GM19455 (cell line): Measurements from ENCODE around the gene CD86.

Source experiments
- ATAC-seq: cut with Tn5 transposase; IDR thresholded peaks from one replicate; pipeline ENCODE4 v1.9.1; 2021; ENCODE audit not compliant: unreplicated experiment

The CD86 gene

DNA sequence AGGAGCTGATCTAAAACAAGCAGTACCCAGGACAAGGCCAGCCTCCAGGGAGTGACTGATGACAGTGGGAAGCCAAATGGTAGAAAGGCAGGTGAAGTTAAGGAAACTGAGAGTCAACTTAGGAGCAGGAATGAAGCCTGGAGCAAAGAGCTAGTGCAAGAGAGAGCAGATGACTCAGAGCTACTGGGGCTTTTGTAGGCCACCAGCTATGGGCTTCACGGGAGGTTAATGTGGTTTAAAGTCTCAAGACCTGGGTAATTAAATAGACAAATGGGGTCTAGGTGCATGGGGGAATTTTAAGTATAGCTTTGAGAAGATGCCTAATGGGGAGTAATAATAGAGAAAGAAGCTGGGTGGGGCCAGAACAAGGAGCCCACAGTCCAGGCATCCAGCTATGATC is 3.1 kb downstream of the CD86 start:
- ATAC-seq, result no peak

DNA sequence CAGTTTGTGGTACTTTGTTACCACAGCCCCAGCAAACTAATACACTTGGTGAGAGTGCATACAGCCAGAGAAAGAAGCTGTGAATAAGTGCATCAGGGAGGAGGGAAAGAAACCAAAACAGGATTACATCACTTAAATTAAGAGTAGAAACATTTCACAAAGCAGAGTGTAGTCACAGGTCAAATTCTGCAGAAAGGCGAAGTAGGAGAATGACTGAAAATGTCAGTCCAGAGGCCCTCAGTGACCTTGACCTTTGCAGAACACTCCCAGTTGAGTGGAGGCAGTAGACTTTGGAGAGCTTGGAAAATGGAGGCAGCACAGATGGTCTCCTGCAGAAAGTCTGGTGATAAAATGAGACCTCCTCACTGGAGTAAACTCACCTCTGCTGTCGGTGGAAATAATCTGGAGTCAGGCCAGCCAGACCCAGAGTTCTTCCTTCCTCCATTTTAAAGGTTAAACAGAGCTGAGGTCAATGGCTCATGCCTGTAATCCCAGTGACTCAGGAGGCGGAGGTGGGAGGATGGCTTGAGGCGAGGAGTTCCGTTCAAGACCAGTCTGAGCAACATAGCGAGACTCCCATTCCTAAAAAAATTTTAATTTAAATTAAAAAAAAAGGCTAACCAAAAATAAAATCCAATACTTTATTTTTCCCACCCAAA is 5.0 kb downstream of the CD86 start:
- ATAC-seq, result no peak

DNA sequence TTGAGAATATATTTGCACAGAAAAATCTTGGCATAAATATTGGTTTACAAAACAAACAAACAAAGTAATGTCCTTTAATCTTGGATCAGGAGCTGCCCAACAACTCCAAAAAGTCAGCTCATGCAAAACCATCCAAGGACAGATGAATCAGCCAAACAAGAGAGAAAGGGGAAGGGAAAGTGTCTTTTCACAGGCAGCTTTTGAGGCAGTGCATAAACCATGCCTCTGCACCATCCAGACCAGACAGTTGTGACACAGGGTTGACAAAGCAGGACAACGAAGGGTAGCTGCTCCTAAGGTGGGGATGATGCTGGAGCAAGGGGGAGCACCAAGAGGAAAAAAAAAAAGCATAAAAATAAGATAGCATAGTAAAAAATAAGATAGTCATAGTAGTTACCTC is 8.7 kb downstream of the CD86 start:
- ATAC-seq, result no peak

DNA sequence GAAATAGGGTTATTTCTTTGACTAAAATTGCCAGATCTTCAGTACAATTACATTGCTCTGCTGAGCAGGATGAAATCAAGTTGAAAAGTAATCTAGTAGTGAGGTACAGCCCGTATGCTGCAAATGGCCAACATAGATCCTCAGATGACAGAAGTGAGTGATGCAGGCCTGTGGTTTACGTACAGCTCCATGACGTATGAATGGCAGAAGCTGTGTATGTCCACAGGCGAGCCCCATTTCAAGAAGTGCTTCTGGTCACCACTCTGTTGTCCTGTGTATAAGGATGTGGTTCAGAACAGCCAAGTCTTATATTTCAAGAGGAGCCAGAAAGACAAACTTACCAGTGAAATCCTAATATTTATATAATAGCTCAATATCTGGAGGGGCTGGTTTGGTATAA is 9.2 kb downstream of the CD86 start:
- ATAC-seq, result no peak

DNA sequence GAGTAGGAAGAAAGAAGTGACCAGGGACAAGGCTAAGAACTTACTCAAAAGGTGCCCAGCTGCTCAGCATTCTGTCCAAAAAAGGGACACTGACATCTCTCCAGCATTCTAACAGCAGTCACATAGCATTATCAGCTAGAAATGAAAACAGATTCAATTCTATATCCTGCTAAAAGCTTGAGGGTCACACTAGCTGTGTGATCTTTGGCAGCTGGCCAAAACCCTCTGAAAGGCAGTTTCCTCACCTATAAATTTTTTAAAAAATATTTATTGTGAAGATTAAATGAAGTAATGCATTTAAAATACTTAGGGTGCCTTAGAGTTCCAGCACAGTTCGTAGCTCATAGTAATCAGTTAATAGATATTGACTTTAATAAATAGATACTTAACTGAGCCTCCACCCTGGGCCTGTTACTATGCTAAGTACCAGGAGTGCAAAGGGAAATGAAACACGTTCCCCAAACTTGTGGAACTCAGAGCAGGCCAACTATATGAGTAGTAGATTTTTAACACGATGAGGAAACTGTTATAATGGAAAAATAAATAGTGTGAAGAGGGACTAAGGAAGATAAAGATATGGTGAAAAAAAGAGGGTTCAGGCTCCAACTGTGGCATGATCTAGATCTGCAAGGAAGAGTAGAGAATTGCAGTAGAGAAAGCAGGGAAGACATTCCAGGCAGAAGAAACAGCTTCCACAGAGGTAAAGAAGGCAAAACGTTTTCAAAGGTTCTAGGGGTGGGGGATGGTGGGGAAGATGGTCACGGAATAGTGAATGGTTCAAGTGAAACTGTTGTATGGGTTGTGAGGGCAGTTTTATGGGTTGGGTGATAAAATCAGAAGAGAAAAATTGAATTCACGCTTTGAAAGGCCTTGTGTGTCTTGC is 11.4 kb downstream of the CD86 start:
- ATAC-seq, result no peak

DNA sequence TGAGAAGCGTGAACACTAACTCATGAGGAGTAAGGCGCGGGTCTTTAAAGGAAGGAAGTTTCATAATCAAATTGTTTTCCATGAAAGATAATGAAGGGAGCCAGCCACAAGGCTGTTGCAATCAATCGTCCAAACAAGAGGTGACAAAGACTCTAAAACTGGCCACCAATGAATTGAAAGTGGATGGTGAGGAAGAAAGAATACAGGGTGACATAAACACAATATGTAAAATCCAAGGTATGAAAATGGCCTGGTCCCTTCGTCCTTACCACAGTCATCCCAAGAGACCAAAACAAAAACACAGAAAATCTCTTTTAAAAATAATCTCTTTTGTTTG is 12.0 kb downstream of the CD86 start:
- no peak for ATAC-seq

DNA sequence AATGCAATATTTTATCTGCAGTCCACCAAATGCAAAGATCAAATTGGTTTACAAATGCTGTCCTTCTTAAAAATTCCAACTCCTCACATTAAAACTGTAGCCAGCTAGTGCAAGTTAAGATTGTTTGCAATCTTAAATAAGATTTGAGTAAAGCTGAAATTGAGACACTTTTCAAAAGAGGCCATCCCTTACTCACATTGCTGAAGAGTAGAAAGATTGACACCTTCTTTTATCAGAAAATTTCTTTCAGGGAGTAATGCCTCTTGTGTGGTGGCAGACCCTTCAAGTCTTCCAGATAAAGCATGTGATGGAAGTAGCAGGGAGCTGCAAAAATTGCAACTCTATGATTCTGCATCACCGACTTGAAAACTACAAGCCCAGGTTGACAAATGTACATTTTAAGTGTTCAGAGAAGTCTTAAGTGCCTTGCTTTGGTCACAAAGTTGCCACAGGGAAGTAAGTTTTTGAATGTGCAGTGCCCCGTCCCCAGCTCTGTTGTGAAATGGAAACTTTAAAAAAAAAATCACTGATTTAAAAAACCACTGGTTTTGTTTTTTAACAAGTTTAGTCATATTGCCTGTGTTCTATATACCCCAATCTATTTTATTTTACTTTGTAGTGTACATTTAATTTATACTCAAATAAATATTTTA is 12.6 kb downstream of the CD86 start:
- ATAC-seq, result no peak

DNA sequence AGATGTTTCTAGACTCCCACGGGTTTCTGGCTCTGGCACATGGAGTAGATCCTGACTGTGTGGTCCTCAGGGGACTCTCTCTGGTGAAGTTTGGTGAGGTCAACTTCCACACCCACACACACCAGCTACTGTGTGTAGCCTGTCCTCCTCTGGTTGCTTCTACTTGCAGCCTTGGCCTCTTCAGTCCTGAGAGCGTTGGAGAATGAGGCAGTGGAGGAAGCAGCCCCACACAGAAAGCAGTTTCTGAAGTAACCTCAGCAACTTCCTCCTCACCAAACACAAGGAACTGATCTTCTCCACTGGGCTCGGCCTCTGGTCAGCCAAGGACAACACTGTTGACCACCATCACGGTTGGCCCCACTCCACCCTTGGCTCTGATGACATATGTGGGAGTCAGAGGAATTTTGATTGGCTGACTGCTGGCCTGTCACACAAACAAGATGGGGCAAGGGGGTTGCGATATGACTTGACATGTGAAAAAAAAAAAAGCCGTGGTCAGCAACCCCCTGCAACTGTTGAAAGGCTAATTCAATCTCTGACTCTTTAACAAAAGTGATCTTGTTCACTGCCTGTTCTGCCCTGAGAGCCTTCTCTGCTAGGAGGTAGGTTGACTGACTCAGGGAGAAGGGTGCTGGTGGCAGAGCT is 19.6 kb downstream of the CD86 start:
- peak; percentile 54 for ATAC-seq

DNA sequence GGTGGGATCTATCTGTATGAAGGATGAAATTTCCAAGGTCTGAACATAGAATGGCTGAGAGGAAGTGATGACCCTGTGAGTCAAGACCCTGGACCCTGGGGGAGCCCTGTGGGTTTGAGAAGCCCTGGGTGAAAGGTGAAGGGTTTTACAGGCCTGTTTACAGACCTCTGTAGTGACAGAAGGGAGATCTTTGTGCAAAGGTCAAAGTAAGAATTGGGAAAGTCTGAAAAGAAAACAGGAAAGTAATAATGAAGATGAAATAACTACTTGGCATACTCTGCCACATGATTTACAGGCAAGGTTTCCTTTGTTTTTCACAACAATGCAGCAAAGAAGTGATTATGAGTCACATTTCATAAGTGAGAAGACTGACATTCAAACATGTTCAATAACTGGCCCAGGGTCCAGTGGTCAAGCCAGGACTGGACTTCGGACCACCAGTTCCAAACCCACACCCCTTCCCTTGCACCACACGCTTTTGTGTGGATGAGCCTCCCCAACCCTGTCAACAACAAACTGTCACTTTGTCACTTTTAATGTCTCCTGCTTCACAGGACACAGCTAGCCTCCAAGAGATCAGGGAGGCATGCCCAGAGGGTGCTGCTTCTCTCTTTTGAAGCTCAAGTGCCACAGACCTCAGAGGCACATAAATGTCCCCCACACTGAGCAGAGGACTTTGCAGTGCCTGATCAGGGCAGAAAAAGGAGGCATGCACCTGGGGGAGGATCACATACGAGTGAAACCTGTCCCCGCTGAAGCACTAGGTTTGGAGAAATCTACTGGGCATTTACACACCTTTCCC is 21.5 kb downstream of the CD86 start:
- no peak for ATAC-seq

DNA sequence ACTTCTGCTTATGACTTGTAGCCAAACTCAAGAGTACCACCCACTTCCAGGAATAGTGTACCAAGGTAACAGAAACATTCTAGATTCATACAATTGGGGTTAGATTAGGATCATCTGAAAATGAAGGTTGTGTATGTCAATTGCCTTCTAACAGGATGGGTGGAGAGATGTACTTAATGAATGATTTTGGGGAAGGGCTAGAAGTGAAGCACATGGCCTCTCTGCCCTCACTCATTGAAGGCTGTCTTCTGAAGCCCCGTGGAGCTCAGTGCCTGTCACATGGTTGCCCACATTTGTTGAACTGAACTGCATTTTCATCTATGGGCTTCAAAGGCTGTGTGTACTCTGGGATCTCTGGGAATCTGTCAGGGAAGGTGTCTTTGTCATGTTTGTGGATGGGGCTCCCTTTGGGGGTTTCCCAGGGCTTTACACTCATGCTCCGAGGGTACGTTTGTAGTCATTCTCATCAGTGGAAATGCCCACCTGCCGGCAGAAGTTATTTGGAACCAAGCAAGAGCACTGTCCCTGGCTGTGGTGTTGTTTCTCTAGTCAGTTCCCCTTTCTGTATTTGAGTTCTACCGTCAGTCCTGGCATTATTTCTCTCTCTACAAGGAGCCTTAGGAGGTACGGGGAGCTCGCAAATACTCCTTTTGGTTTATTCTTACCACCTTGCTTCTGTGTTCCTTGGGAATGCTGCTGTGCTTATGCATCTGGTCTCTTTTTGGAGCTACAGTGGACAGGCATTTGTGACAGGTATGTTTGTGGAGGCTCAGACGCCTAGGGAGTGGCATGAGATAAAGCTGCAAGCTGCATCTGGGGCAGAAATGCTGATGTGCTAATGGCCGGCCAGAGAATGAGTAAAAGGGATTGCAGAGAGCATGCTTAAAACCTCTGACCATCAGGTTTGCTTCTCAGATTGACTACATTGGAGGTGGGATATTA is 22.4 kb downstream of the CD86 start:
- ATAC-seq, result no peak

DNA sequence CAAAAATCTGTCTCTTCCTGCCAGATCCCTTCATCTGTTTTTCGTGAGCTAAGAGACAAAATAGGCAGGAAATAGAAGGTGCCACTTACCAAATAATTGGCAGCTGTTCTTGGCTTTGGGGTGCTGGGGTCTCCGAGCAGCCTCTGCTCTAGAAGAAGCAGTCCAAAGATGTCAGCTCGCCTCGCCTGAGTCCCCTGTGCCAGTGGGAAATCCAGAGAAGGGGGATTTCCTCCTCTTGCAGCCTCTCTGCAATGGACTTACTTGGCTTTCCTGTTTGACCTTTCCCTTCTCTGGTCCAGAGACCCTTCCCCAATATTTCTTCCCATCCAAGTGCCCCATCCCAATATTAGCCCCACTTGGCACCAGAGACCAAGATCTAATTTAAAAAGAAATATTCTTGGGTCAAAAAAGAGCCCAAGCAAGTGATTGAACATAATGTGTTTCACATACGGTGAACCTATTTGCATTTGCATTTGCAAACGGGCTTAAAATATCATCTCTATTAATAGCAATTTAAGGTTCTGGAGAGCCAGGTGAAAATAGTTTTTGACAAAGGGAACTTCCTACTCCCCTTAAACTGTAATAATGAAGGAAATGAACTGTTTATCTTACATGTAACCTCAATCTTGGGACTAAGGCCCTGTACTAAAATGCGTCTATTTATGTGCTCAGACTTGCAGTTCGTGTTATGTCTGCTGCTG is 23.2 kb downstream of the CD86 start:
- no peak for ATAC-seq

DNA sequence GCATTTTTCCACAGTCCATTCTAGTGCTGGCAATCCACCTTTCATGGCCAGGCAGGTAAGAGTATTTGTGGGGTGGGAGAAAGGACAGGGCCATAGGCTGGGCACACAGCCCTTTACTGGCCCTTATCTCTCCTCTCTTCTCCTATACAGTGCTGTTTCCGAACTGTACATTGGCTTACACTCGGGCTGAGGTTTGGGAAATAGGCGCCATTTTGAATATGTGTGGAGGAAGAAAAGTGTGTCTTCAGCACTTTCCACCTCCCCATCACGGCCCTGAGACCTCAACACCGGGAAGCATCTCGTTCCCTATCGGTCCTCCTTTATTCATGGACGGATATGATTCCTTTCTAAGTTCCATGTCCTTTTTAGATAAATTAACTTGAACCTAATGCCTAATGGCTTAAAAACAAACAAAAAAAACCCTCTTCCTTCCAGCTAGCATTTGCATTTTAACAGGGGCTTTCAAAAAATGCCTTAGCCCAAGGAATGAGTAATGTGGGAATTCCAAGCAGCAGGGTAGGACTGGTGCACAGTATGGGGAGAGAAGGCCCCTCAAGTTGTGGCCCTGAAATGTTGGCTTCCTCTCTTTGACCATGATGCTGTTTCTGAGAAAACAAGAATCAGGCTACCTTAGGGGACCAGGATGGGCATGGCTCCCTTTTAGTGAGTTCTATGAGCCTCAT is 24.5 kb downstream of the CD86 start:
- no peak for ATAC-seq

DNA sequence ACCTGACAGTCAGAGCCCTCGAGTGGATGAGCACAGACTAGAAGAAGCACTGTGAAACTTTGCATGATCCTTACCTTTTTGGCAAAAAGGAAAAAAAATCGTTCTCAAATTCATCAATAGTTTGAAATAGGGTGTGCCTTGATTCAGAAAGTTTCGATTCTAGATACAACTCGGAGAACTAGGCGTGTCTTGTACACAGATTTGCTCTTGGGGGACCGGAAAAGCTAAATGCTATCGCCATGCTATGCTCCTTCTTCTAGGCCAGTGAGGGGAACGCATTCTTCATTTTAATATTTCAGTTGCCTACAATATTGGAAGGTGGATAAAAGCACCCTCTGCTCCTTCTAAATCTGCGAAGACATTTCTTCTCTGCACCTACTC is 25.0 kb downstream of the CD86 start:
- ATAC-seq, result no peak

DNA sequence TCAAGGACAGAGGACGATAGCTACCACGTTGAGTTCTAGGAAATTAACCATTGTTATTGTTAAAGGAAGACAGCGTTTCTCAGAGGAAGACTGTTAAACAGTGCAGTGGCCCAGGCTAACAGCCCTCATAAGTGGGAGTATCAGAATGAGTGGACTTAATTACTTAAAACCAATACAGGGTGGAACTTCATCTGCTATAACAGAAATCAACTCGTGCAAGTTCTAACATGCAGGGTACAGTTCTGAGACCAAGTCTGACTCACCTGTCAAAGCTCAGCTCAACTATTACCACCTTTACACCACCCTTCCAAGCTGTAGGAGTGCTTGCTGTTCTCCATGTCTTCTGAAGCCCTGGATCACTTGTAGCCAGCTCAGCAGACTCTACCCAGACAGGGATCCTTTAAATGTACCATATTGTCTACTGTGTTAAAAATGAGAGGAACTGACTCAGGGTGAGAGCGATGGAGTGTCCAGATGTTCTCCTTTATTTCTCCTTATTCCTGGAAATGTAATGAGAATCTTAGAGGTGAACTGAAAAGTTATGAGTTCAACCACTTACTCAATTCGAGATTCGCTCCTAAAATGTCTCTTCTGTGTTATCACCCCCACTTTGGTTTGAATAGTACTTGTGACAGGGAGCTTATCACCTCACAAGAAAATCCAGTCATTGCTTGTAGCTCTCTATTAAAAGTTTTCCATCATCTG is 26.5 kb downstream of the CD86 start:
- ATAC-seq, result peak; percentile 32

DNA sequence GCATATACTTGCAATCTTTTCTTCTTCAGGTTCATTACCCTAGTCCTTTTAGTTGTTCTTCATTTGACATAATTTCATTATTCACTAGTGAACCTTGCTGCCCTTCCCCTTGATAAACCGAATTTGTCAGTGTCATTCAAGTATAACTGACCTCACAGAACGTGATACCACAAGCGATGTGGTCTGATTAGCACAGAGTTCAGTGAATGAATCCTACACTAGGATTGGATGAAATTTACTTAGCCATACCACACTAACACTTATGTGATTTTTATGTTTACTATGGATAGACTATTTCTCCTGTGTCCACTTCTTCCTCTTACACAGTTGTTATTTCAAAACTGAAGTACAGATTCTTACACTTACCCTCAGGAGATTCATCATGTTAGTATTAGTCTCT is 27.2 kb downstream of the CD86 start:
- no peak for ATAC-seq

DNA sequence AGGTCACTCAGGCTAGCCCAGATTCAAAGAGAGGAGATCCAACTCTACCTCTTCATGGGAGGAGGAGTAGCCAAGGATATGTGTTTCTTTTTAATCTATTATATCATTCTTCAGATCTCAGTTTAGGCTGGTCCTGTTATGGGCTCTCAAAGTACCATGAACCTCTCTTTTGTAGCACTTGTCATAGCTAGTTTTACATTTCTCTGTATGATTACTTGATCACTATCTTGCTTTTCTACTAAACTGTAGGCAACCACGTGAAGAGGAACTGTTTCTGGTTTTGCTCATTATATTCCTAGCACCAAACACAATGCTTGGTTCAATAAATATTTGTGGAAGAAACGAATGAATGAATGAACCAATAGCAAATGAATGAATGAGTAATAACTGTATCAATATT is 29.6 kb downstream of the CD86 start:
- ATAC-seq, result no peak

DNA sequence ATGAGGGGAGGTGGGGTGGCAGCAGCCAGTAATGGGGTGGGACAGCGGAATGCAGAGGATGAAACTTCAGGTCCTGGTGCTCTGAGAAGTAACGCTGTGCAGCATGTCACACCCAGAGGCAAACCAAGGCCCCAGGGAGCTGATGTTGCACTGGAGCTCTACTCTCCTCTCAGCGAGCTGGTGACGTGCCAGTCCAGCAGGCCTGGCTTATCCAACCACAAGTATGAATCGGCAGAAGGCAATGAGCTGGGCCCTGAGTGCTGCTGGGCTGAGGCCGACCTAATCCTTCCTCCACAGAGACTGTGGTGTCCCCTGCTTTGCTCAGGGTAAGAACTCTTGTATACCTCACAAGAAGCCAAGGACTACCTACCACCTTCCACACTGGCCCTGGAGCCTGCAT is 30.5 kb downstream of the CD86 start:
- ATAC-seq, result no peak

DNA sequence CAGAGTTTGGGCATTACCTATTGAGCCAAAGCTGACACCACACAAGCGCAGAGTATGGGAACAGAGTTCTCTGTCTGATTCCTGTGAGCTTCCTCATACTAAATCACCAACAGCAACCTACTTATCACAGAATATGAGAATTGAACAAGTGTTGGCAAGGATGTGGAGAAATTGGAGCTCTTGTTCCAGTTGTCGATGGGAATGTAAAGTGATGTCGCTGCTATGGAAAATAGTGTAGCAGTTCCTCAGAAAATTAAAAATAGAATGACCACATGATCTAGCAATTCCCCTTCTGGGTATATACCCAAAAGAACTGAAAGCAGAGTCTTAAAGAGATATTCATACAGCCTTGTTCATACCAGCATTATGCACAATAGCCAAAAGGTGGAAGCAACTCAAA is 33.4 kb downstream of the CD86 start:
- ATAC-seq, result no peak
